Gastroesophageal sphincter (tissue), 3 donors: Measurements from ENCODE around the gene USP49.

Experiments
- CTCF ChIP-seq, 4 experiments: fragments of 200-600 bp in 2 of 4; fragments of 450-650 bp in 2 of 4; sonication (generic) in 1 of 4; IDR thresholded peaks; one replicate each; pipeline ENCODE4 v1.5.1; 2017 to 2019; ENCODE audit warnings: antibody characterized with exemption in 4 of 4, mild to moderate bottlenecking in 2 of 4, moderate library complexity in 2 of 4
- POLR2A ChIP-seq, 2 donors: fragments of 450-650 bp; IDR thresholded peaks; one replicate each; pipeline ENCODE4 v1.6.1; 2017; ENCODE audit warnings: antibody characterized with exemption in 2 of 2, mild to moderate bottlenecking in 2 of 2, moderate library complexity in 1 of 2
- POLR2AphosphoS5 ChIP-seq: sonication (generic); formaldehyde crosslinking; IDR thresholded peaks from one replicate; pipeline ENCODE4 v1.6.1; 2017; ENCODE audit warnings: antibody characterized with exemption

- TF ChIP-seq POLR2A (IDR thresholded peaks at IDR 0.05) (no peak), POLR2AphosphoS5 (no peak), CTCF (IDR thresholded peaks at IDR 0.05) (no peak)
Observed at GRCh38 chr6:41872147-41872546, 23.0 kb downstream of the USP49 start.
